Fibroblast of the aortic adventitia (primary cell): Measurements from ENCODE around the gene TRNT1. TPM values are rescaled to one million over a fixed set of nuclear protein-coding genes. Genes with fewer than 3 reads are reported as not detected.
A peak's percentile ranks its signal among the peaks of the same experiment; 100 is the strongest.

Source experiments
- DNase-seq: peaks from one replicate; pipeline ENCODE4 v3.0.0-alpha.2; 2010; ENCODE audit warnings: low read depth
- H3K4me3 ChIP-seq: 2 replicates; pipeline ENCODE4 v1.5.1; 2011; ENCODE audit warnings: low read depth, mild to moderate bottlenecking, control low read depth, low read length, moderate library complexity
- total RNA-seq: library from RNA; depleted of rRNA; stranded (reverse); fragments of >200 nt; gene quantifications from 2 replicates; pipeline ENCODE4 v1.2.3, GENCODE V29; 2012; ENCODE audit warnings: low replicate concordance
- TF ChIP-seq, protein P1 (sequence below): IDR thresholded peaks from 2 replicates; pipeline ENCODE4 v1.5.1; 2011; ENCODE audit warnings: mild to moderate bottlenecking, low read length, control low read depth, inconsistent platforms; ENCODE audit not compliant: insufficient read depth

Gene TRNT1
- total RNA-seq, 1 donor, result 23.3 TPM

DNA sequence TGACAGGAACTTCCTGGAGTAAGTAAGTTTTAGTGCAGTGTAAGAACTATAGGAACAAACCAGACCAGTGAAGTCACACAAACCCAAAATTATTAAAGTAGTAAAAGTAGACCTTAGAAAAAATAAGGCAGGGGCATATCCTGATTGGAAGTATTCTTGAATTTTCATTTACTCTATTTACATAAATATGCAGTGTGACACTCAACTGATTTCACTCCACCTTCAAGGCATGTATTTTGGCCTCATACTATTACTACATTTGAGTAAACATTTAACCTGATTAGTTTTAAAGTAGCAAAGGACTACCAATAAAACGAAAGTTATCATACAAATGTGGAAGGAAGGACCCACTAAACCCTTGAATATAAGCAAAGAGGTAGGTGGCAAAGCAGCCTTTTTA is 22.8 kb downstream of the TRNT1 start:
- H3K4me3 ChIP-seq, result no peak overlapping the region
- no peak for DNase-seq
- TF ChIP-seq, protein P1, sequence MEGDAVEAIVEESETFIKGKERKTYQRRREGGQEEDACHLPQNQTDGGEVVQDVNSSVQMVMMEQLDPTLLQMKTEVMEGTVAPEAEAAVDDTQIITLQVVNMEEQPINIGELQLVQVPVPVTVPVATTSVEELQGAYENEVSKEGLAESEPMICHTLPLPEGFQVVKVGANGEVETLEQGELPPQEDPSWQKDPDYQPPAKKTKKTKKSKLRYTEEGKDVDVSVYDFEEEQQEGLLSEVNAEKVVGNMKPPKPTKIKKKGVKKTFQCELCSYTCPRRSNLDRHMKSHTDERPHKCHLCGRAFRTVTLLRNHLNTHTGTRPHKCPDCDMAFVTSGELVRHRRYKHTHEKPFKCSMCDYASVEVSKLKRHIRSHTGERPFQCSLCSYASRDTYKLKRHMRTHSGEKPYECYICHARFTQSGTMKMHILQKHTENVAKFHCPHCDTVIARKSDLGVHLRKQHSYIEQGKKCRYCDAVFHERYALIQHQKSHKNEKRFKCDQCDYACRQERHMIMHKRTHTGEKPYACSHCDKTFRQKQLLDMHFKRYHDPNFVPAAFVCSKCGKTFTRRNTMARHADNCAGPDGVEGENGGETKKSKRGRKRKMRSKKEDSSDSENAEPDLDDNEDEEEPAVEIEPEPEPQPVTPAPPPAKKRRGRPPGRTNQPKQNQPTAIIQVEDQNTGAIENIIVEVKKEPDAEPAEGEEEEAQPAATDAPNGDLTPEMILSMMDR, result no peak

GRCh38 chr3:3151513-3151912 is 24.8 kb downstream of the TRNT1 start:
- no peak overlapping the region for H3K4me3 ChIP-seq

GRCh38 chr3:3154879-3155610 is 28.3 kb downstream of the TRNT1 start:
- no peak overlapping the region for H3K4me3 ChIP-seq
- no peak for DNase-seq
- TF ChIP-seq, protein P1, result no peak

More at GRCh38 chr3:3151513-3151912, 24.8 kb downstream of the TRNT1 start:
- TF ChIP-seq, protein P1, result no peak
- DNase-seq, result no peak

GRCh38 chr3:3157484-3157883 is 30.7 kb downstream of the TRNT1 start:
- TF ChIP-seq, protein P1, result no peak
- no peak for DNase-seq
- no peak overlapping the region for H3K4me3 ChIP-seq

DNA sequence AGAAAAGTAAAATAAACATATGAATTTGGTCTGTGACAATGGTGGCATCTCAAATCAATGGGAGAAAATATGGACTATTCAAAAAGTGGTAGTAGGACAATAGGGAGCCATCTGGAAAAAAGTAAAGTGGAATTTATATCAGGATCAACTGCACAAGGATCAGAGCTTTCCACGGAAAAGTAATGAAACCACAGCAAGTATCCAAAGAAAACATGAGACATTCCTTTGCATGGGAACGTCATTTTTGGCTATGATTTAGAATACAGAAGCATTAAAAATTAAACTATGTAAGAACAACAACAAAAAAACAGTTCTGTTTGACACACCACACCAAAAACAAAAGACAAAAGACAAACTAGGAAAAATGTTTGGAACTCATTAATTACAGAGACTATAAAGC is 34.1 kb downstream of the TRNT1 start:
- peak; percentile 28 for DNase-seq
- TF ChIP-seq, protein P1, result no peak
- H3K4me3 ChIP-seq, result no peak overlapping the region

DNA sequence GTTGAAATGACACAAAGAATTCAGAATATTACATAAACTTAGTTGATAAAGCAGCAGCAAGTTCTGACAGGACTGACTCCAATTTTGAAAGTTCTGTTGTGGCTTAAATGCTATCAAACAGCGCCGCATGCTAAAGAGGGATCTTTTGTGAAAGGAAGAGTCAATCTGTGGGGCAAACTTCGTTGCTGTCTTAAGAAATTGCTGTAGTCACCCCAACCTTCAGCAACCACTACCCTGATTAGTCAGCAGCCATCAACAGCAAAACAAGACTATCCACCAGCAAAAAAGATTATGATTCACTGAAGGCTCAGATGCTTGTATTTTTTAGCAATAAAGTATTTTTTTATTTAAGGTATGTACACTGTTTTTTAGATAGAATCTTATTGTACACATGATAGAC is 38.5 kb downstream of the TRNT1 start:
- no peak for DNase-seq
- H3K4me3 ChIP-seq, result no peak overlapping the region
- TF ChIP-seq, protein P1, result no peak

GRCh38 chr3:3165650-3166049 is 38.9 kb downstream of the TRNT1 start:
- H3K4me3 ChIP-seq, result no peak overlapping the region
- DNase-seq, result no peak
- TF ChIP-seq, protein P1, result no peak
